Ovary (tissue), 9 donors: Measurements from ENCODE around the gene RFFL. TPM values are rescaled to one million over a fixed set of nuclear protein-coding genes. Genes with fewer than 3 reads are reported as not detected.
A peak's percentile ranks its signal among the peaks of the same experiment; 100 is the strongest.

Experiments used
- DNase-seq, 5 donors: peaks; one replicate each; pipeline ENCODE4 v3.0.0-alpha.2; 2019 to 2020
- H3K27ac ChIP-seq, 2 donors: fragments of 200-600 bp; one replicate each; pipeline versions ENCODE4 v1.5.1 to v1.8.0; 2019 to 2022
- H3K27me3 ChIP-seq: fragments of 200-600 bp; one replicate; pipeline ENCODE4 v1.8.0; 2022
- H3K36me3 ChIP-seq: fragments of 200-600 bp; sonication (generic); one replicate; pipeline ENCODE4 v1.5.1; 2019
- H3K4me1 ChIP-seq: one replicate; pipeline ENCODE4 v1.8.1; 2013; ENCODE audit warnings: mild to moderate bottlenecking, moderate library complexity; ENCODE audit not compliant: insufficient read depth
- H3K4me3 ChIP-seq: fragments of 200-600 bp; sonication (generic); one replicate; pipeline ENCODE4 v1.5.1; 2017
- H3K9me3 ChIP-seq, 2 donors: fragments of 200-600 bp in 1 of 2; sonication (generic) in 1 of 2; one replicate each; pipeline versions ENCODE4 v1.5.1 to v1.8.1; 2013 to 2019; ENCODE audit warnings: mild to moderate bottlenecking in 1 of 2, moderate library complexity in 1 of 2
- CTCF ChIP-seq, 3 donors: fragments of 450-650 bp in 2 of 3; fragments of 200-600 bp in 1 of 3; IDR thresholded peaks; one replicate each; pipeline versions ENCODE4 v1.5.1 to v1.8.0; 2016 to 2022; ENCODE audit warnings: antibody characterized with exemption in 3 of 3, mild to moderate bottlenecking in 1 of 3
- EP300 ChIP-seq: sonication (generic); formaldehyde crosslinking; IDR thresholded peaks from one replicate; pipeline ENCODE4 v1.6.1; 2017; ENCODE audit warnings: antibody characterized with exemption
- POLR2A ChIP-seq: fragments of 450-650 bp; IDR thresholded peaks from one replicate; pipeline ENCODE4 v1.6.1; 2017; ENCODE audit warnings: antibody characterized with exemption, mild to moderate bottlenecking, moderate library complexity
- WGBS, 3 donors: extraction: QIAGEN DNeasy Blood & Tissue Kit in 1 of 3; methylation state at CpG; one replicate each; pipeline versions ENCODE4 v1.1.5 to v1.1.7; 2013 to 2017; 5-methylcytosine and 5-hydroxymethylcytosine counted together
- intact Hi-C, 4 donors: fragments of 100-400 bp; cut with DNase I; formaldehyde crosslinking; loops; one replicate each; pipeline versions ENCODE4 v1.11.0 to v1.15.1; 2022 to 2023
- polyA plus RNA-seq, 2 donors: library from polyadenylated mRNA; stranded (reverse); fragments of 200-250 nt in 1 of 2; fragments of 350-450 nt in 1 of 2; fragmentation: Illumina TruSeq in 1 of 2; extraction: RNeasy Lipid Tissue Mini Kit (QIAGEN cat#74804) in 1 of 2; gene quantifications; one replicate each; pipeline ENCODE4 v1.2.3, GENCODE V29; 2013 to 2014
- small RNA-seq: library from RNA; depleted of rRNA; stranded (forward); fragments of <200 nt; gene quantifications from one replicate; pipeline ENCODE3, GENCODE V24; 2016
- total RNA-seq, 7 donors: library from RNA; depleted of rRNA in 2 of 7; stranded (reverse); fragments of >200 nt in 2 of 7; fragmentation: NEBNext Ultra II Directional in 3 of 7; extraction: Animal tissue kit (Norgen Biotek cat#: 25700) in 3 of 7; gene quantifications; one replicate each; pipeline versions ENCODE4 v1.1.0 to v1.2.4, GENCODE V29; 2016 to 2023
- donor health status: DM: no; HTN: no; CAD: no; lungs with moderate emphysema.
- donor health status: DM: no; HTN: no; CAD: no.
- donor health status: Bipolar disorder and iron deficiency.
- donor health status: DM: yes; HTN: yes; CAD: no.
- donor health status: DM: no; HTN: no; CAD: no.
- donor health status: DM: yes; HTN: yes; CAD: no.

Gene RFFL
- total and polyA plus RNA-seq, 9 donors = 6.3 to 23.9 (median 18.5) TPM

- no peak for DNase-seq
- Histone ChIP-seq H3K27ac (no peak overlapping the region), H3K27me3 (no peaks in the 10 kb centered on the region), H3K9me3 (no peaks in the 10 kb centered on the region), H3K4me3 (no peak overlapping the region), H3K4me1 (no peaks in the 10 kb centered on the region), H3K36me3 (no peaks in the 10 kb centered on the region)
- WGBS, 3 donors = 32 to 62% (median 59%) methylated on average over 2 of the region's 2 CpGs
- intact Hi-C loops = no loop called here
- TF ChIP-seq CTCF (IDR thresholded peaks at IDR 0.05) (no peak), EP300 (no peak), POLR2A (no peak)
These were observed 89.3 kb downstream of the RFFL start for GRCh38 chr17:34974179-34974578.

- Histone ChIP-seq H3K27me3 (no peaks in the 10 kb centered on the region), H3K27ac (peak within 1 kb of the TSS; percentile 75 to 79), H3K9me3 (no peaks in the 10 kb centered on the region), H3K4me1 (peaks cover 5% of the 10 kb centered on the region), H3K36me3 (no peaks in the 10 kb centered on the region), H3K4me3 (peak within 1 kb of the TSS; percentile 89)
- DNase-seq = peak; percentile 90 to 94 (median 93)
- intact Hi-C loops = loop anchor here in 2 of 4 donors (10.0 kb wide), 1 partner anchor 123 kb away; no protein-coding TSS in a partner anchor
- TF ChIP-seq CTCF (IDR thresholded peaks at IDR 0.05) (no peak), EP300 (no peak), POLR2A (peak; percentile 80)
- 0% methylated on average over 65 of the region's 65 CpGs for WGBS, 3 donors
These were observed 102.2 kb downstream of the RFFL start, which contains the start of the genes CCT6B and ZNF830 for GRCh38 chr17:34961093-34961911. Gene CCT6B (minus strand): TSS chr17:34961460. CDS start chr17:34961393, 67 bp downstream. Gene ZNF830 (plus strand): TSS chr17:34961540. CDS start chr17:34961567, 27 bp downstream.

- WGBS, 3 donors = 56 to 84% (median 73%) methylated on average over 1 of the region's 1 CpG
- intact Hi-C loops = no loop called here
- no peak overlapping the region for H3K4me3 ChIP-seq
- no peak for TF ChIP-seq CTCF (IDR thresholded peaks at IDR 0.05)
- no peak for TF ChIP-seq EP300
- no peak for TF ChIP-seq POLR2A
- peaks cover 5% of the 10 kb centered on the region for H3K4me1 ChIP-seq
- no peaks in the 10 kb centered on the region for H3K27me3 ChIP-seq
- no peak for DNase-seq
- H3K9me3 ChIP-seq = no peaks in the 10 kb centered on the region
- H3K36me3 ChIP-seq = no peaks in the 10 kb centered on the region
- no peak overlapping the region for H3K27ac ChIP-seq
These were observed 105.1 kb downstream of the RFFL start for GRCh38 chr17:34958438-34958837.

Small RNA genes lying within 50 kb of the gene (small RNA-seq; reads per million reads assigned to genes)
- not detected for gene AC004223.1
- gene RNU6-840P = not detected

Other genes starting within 250 kb of the RFFL start
- 1 to 10 TPM; 2.6 to 5.8 (median 3.9) TPM for gene CCT6B, start 102.2 kb downstream of the RFFL start, total RNA-seq
- 1 to 10 TPM; 1.7 TPM for gene CCT6B, start 102.2 kb downstream of the RFFL start, polyA plus RNA-seq
- 10 to 100 TPM; 13.2 to 23.1 (median 19.0) TPM for gene ZNF830, start 102.2 kb downstream of the RFFL start, total RNA-seq
- 10 to 100 TPM; 15.6 to 29.0 TPM for gene ZNF830, start 102.2 kb downstream of the RFFL start, polyA plus RNA-seq
- gene LIG3, start 83.2 kb downstream of the RFFL start, total RNA-seq = 10 to 100 TPM; 21.0 to 63.2 (median 52.0) TPM
- 10 to 100 TPM; 10.9 to 33.1 TPM for gene LIG3, start 83.2 kb downstream of the RFFL start, polyA plus RNA-seq
- 10 to 100 TPM in 5 of 7 donors, 1 to 10 TPM in 2; 7.3 to 16.7 (median 11.5) TPM for gene RAD51D, start 56.2 kb upstream of the RFFL start, total RNA-seq
- 1 to 10 TPM; 7.5 to 9.3 TPM for gene RAD51D, start 56.2 kb upstream of the RFFL start, polyA plus RNA-seq
- gene FNDC8, start 57.9 kb upstream of the RFFL start, total RNA-seq = not detected
- gene FNDC8, start 57.9 kb upstream of the RFFL start, polyA plus RNA-seq = not detected
- gene NLE1, start 78.6 kb upstream of the RFFL start, total RNA-seq = 10 to 100 TPM; 11.7 to 26.5 (median 22.2) TPM
- gene NLE1, start 78.6 kb upstream of the RFFL start, polyA plus RNA-seq = 10 to 100 TPM; 10.6 to 12.2 TPM
- gene UNC45B, start 84.1 kb upstream of the RFFL start, total RNA-seq = under 1 TPM in 3 of 7 donors, not detected in 4; 0.05 to 0.10 (median 0.05) TPM
- gene UNC45B, start 84.1 kb upstream of the RFFL start, polyA plus RNA-seq = under 1 TPM; 0.05 to 0.10 TPM
- not detected for gene SLC35G3, start 130.7 kb upstream of the RFFL start, total RNA-seq
- gene SLC35G3, start 130.7 kb upstream of the RFFL start, polyA plus RNA-seq = not detected
- 10 to 100 TPM in 6 of 7 donors, 1 to 10 TPM in 1; 8.7 to 22.7 (median 17.9) TPM for gene SLFN5, start 179.4 kb upstream of the RFFL start, total RNA-seq
- gene SLFN5, start 179.4 kb upstream of the RFFL start, polyA plus RNA-seq = 10 to 100 TPM in 1 of 2 donors, 1 to 10 TPM in 1; 4.5 to 19.7 TPM